Measurements from ENCODE around the gene MYO7B.

Gene MYO7B

DNA sequence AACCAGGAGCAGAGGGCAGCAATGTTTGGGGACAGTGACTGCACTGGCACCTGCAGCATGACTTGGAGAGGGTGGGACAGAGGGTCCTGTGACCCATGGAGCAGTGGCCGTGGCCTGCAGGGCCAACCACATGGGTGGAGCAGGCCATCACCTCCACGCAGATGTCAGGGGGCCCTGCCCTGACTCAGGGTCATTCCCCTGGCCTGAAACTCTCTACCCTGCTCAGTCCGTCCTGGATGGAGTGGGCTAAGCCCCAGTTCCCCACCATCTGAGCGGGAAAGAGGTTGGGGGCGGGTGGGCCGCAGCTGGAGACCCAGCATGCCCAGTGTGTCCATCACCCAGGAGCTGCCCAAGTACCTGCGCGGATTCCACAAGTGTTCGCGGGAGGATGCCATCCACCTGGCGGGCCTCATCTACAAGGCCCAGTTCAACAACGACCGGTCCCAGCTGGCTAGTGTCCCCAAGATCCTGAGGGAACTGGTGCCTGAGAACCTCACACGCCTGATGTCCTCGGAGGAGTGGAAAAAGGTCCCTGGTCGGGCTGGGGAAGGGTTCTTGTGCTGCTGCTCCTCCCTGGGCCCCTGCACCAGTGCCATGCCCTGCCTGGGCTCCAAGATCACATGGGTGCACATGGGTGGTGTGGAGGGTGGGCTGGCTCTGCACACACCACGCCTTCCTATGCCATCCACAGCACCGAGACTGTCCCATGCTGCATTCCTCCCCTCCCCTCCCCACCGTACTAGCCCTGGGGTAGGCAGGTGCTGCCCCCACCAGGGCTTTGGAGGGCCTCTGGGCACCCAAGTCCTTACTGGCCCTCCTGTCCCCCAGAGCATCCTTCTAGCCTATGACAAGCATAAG is 100.1 kb downstream of the MYO7B start:
- DNase-seq (ENCODE audit: low read depth in 4 of 4, low spot score in 1 of 4) = no peak

DNA sequence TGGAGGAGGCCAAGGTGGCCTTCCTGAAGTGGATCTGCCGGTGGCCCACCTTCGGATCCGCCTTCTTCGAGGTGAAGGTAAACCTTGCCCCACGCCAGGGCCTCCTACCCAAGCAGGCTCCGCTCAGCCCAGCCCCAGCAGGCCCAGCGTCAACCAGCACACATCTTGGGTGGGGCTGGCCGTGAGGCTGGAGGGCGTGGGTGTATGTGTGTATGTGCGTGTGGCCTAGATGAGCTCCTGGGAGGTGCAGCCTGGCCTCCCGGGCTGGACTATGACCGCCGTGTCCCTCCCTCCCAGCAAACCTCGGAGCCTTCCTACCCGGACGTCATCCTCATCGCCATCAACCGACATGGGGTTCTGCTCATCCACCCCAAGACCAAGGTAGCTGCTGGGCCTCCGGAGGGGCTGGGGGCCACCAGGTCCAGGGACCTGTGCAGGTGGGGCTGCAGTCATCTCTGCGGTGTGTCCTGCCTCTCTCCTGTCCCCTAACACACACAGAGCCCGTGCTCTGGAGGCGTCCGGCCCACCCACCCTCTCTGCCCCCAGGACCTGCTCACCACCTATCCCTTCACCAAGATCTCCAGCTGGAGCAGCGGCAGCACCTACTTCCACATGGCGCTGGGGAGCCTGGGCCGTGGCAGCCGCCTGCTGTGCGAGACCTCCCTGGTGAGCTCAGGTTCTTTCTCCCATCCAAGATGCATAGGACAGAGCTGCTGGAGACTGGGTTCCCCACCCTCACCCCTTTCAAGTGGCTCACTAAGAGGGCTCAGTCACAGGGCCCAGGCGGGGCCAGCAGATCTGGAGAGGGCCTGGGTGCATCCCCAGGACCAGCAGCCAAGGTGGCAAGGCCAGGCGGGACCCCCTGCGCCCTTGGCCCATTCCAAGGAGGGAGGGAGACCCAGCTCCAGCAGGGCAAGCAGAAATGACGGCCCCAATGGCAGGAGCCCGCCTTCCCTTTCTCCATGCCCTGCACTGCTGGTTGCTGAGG is 101.1 kb downstream of the MYO7B start:
- DNase-seq (ENCODE audit: low read depth in 4 of 4, low spot score in 1 of 4) = no peak

DNA sequence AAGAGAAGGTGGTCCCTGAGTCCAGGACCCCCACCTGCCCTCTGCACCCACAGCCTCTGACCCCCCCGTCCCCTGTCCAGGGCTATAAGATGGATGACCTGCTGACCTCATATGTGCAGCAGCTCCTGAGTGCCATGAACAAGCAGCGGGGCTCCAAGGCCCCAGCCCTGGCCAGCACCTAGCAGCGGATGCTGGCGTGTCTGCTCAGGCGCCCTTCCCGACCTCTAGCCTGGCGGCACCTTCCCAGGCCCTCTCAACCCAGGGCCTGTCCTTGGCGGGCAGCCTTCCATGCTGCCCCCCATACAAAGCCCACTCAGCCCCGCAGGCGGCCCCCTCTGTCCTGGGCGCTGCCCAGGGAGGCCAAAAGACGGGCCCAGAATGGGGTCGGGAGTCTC is 101.8 kb downstream of the MYO7B start:
- DNase-seq (ENCODE audit: low read depth in 4 of 4, low spot score in 1 of 4) = no peak

GRCh38 chr2:127637725-127638252 is 102.3 kb downstream of the MYO7B start:
- no peak for DNase-seq (ENCODE audit: low read depth in 4 of 4, low spot score in 1 of 4)

GRCh38 chr2:127638361-127639110 is 103.1 kb downstream of the MYO7B start:
- no peak for DNase-seq (ENCODE audit: low read depth in 4 of 4, low spot score in 1 of 4)

GRCh38 chr2:127639111-127639474 is 103.6 kb downstream of the MYO7B start:
- DNase-seq (ENCODE audit: low read depth in 4 of 4, low spot score in 1 of 4) = no peak

GRCh38 chr2:127640082-127641072 is 104.9 kb downstream of the MYO7B start:
- no peak for DNase-seq (ENCODE audit: low read depth in 4 of 4, low spot score in 1 of 4)

- no peak for DNase-seq (ENCODE audit: low read depth in 4 of 4, low spot score in 1 of 4)
Measured at GRCh38 chr2:127641133-127641532, 105.7 kb downstream of the MYO7B start.

- no peak for DNase-seq (ENCODE audit: low read depth in 4 of 4, low spot score in 1 of 4)
Measured at GRCh38 chr2:127641846-127642507, 106.5 kb downstream of the MYO7B start.

DNA sequence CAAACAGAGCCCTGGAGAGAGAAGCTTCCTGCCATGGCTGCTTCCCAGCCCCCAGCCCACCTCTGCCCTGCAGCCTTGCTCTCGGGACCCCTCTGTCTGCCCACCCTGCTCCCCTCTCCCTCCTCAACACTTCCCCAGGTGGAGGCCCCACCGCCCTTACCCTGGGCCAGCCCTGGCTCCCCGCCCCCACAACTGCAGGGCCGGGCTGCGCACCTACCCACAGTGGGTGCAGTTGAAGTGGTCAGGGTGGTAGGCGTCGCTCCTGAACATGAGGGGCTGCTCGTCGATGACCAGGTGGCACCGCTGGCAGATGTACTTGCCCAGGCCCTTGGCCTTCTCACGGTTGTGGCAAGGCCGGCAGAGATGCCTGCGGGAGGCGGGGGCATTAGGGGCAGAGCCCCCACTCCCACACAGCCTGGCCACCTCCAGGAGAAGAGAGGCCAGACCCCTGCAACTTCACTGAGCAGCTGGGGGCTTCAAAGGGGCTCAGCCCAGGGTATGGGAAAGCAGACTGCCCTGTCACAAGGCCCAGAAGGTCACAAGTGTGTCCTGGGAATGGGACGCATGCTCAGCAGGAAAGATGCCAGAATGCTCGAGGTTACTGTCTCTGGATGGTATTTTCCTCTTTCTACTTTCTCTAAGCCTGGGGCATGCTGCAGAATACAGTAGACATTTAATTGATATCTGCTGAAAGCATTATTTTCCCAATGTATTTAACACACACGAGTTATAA is 107.4 kb downstream of the MYO7B start:
- DNase-seq (ENCODE audit: low read depth in 4 of 4, low spot score in 1 of 4) = no peak

- no peak for DNase-seq (ENCODE audit: low read depth in 4 of 4, low spot score in 1 of 4)
Measured at GRCh38 chr2:127643439-127644065, 108.1 kb downstream of the MYO7B start.

DNA sequence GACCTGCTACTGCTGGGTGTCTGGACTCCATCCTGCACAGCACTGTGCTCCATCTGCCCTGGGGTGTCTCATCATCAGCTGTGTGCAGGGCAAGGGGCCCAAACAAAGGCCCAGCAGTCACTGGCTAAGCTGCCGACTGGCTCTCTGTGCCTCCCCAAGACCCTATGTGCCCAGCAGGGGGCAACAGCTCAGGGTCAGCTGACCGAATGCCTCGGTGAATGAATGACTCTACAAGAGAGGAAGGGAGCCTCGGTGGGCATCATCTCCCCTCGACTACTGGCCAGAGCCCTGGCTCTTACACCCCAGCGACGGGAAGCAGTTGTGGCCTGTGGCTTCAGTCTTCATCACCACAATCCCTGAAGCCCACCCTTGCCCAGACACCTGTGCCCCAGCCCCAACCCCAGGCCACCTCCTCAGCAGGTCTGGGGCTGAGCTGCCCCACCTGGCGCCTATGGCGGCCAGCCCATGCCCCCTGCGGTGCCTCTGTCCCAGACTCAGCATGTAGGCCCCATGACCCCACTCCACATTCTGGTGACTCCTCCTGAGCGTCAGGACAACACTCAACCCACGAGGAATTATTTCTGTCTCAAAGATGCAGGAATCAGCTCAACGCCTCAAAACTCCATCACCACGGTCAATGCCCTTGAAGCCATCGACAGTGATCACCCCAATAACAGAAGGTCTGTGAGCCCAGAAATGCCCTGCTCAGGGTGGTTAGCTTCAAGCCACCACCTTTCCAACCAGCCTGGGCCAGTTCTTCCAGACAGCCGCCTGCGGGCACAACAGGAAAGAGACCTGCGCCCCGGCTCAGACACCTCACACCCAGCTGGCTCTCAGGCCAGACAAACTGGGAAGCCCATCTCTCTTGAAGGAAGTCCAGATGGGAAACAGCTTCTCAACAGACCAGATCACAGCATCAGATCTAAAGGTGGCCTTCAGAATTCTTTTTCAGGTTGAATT is 108.9 kb downstream of the MYO7B start:
- no peak for DNase-seq (ENCODE audit: low read depth in 4 of 4, low spot score in 1 of 4)

DNA sequence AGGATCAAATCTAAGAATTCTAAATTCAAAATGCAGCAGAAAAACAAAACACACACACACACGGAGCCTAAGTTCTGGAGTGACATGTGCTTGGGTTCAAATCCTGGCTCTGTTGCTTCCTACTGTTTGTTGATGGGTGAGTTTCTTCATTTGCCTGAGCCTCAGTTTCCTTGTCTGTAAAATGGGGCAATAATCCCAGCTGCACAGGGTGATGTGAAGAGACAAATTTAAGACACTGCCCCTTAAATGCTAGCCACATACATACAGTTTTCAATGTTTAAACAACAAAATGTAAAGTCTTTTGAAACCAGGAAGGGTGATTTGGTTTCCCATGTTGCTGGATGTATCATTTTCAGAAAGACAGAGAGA is 109.5 kb downstream of the MYO7B start:
- no peak for DNase-seq (ENCODE audit: low read depth in 4 of 4, low spot score in 1 of 4)

- DNase-seq (ENCODE audit: low read depth in 4 of 4, low spot score in 1 of 4) = no peak
Measured at GRCh38 chr2:127645395-127646291, 110.2 kb downstream of the MYO7B start, which contains the start of gene GPR17. Gene GPR17, plus strand, starts transcription at chr2:127646153. Its CDS starts 4,583 bp downstream, at chr2:127650736.

- DNase-seq (ENCODE audit: low read depth in 4 of 4, low spot score in 1 of 4) = no peak
Measured at GRCh38 chr2:127646487-127647241, 111.2 kb downstream of the MYO7B start.

Measured in stimulated activated CD4-positive, alpha-beta T cell treated with anti-CD3 and anti-CD28 coated beads, Interleukin-1b, Interleukin-23, amount 100 ng/mL, for 24 hours (primary cell).